ENCODE data around the gene NOBOX. TPM values are rescaled to one million over a fixed set of nuclear protein-coding genes. Genes with fewer than 3 reads are reported as not detected.
A peak's percentile ranks its signal among the peaks of the same experiment; 100 is the strongest.

NOBOX gene
- total RNA-seq, 2 experiments from 2014 or later: not detected

GRCh38 chr7:144410441-144410840 is 6.9 kb upstream of the NOBOX start:
- CTCF ChIA-PET: interaction anchor here (1.6 kb wide), 1 partner anchor 18 kb away, joined by 4 read pairs; no protein-coding TSS in a partner anchor
- DNase-seq (no peak), ATAC-seq (no peak)
- Mint-ChIP-seq H3K4me1 (ENCODE audit: low read depth) (no peaks in the 10 kb centered on the region), H3K4me3 (no peak overlapping the region), H3K9me3 (ENCODE audit: insufficient read depth) (no peaks in the 10 kb centered on the region), H3K36me3 (ENCODE audit: low read depth) (no peaks in the 10 kb centered on the region), H3K27ac (no peak overlapping the region), H3K27me3 (ENCODE audit: low read depth) (peaks cover 26% of the 10 kb centered on the region)
- POLR2A ChIA-PET: no interaction called here

GRCh38 chr7:144408121-144408520 is 4.6 kb upstream of the NOBOX start:
- POLR2A ChIA-PET: no interaction called here
- no peaks in the 10 kb centered on the region for H3K9me3 Mint-ChIP-seq (ENCODE audit: insufficient read depth)
- H3K27me3 Mint-ChIP-seq (ENCODE audit: low read depth): peaks cover 16% of the 10 kb centered on the region
- H3K4me3 Mint-ChIP-seq: no peak overlapping the region
- H3K27ac Mint-ChIP-seq: no peak overlapping the region
- CTCF ChIA-PET: no interaction called here
- no peaks in the 10 kb centered on the region for H3K4me1 Mint-ChIP-seq (ENCODE audit: low read depth)
- H3K36me3 Mint-ChIP-seq (ENCODE audit: low read depth): no peaks in the 10 kb centered on the region
- DNase-seq (no peak), ATAC-seq (no peak)

DNA sequence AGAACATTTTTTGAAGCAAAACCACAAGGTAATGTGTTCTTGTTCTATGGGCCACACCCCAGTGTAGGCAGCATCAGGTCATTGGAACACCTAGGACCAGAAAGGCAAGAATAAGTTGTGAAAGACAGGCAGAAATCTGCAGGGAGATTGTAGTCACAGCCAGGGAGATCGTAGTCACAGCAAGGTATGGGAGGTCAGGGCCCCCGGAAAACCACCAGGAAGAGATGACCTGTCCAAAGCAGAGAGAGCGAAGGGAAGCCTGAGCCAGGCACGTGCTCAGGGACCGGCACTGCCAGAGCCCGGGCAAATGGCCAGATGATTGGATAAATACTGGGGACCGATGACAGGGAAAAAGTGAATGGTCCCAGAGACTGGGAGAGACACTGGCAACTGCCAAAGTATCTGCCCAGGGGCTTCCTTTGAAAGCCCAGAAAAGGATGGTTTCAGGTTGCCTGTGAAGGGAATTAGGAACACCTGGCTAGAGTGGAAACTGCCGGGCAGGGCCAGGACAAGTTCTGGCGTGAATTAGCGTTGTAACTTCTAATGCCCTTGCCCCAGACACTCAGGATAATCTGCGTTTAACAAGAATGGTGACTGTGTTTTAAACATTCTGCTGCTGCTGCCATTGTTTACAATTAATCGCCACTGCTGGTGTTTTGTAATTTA is 3.9 kb upstream of the NOBOX start:
- peaks cover 16% of the 10 kb centered on the region for H3K27me3 Mint-ChIP-seq (ENCODE audit: low read depth)
- no peak overlapping the region for H3K27ac Mint-ChIP-seq
- CTCF ChIA-PET: no interaction called here
- ATAC-seq (no peak), DNase-seq (no peak)
- POLR2A ChIA-PET: no interaction called here
- no peaks in the 10 kb centered on the region for H3K4me1 Mint-ChIP-seq (ENCODE audit: low read depth)
- H3K9me3 Mint-ChIP-seq (ENCODE audit: insufficient read depth): no peaks in the 10 kb centered on the region
- no peak overlapping the region for H3K4me3 Mint-ChIP-seq
- H3K36me3 Mint-ChIP-seq (ENCODE audit: low read depth): no peaks in the 10 kb centered on the region

GRCh38 chr7:144404946-144405345 is 1.5 kb upstream of the NOBOX start:
- no peaks in the 10 kb centered on the region for H3K4me1 Mint-ChIP-seq (ENCODE audit: low read depth)
- no peaks in the 10 kb centered on the region for H3K36me3 Mint-ChIP-seq (ENCODE audit: low read depth)
- peaks cover 10% of the 10 kb centered on the region for H3K27me3 Mint-ChIP-seq (ENCODE audit: low read depth)
- no peak overlapping the region for H3K27ac Mint-ChIP-seq
- ChIA-PET CTCF (no interaction called here), POLR2A (no interaction called here)
- H3K4me3 Mint-ChIP-seq: no peak overlapping the region
- no peaks in the 10 kb centered on the region for H3K9me3 Mint-ChIP-seq (ENCODE audit: insufficient read depth)
- no peak for ATAC-seq
- DNase-seq: no peak

DNA sequence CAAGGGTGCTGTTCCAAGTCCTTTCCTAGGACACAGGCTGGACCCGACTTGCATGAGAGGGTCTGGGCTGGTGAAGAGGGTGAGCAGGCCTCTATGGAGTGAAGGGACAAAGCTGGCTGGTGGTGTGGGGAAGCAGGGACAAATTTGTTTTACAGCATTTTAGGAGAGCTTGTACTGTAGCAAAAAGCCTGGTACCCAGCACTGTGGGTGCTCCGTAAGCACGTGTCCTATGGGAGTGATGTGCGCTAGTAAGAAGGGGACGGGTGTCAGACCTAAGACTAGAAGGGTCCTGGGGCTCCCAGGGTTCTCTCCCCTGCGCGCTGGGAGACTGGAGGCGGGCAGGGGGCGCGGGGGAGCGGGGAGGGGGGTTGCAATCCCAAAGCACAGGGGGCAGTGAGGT is 391 bp downstream of the NOBOX start:
- H3K27ac Mint-ChIP-seq: no peak overlapping the region
- ATAC-seq (no peak), DNase-seq (no peak)
- H3K4me3 Mint-ChIP-seq: no peak overlapping the region
- POLR2A ChIA-PET: no interaction called here
- no peaks in the 10 kb centered on the region for H3K4me1 Mint-ChIP-seq (ENCODE audit: low read depth)
- H3K36me3 Mint-ChIP-seq (ENCODE audit: low read depth): no peaks in the 10 kb centered on the region
- CTCF ChIA-PET: no interaction called here
- peaks cover 6% of the 10 kb centered on the region for H3K27me3 Mint-ChIP-seq (ENCODE audit: low read depth)
- no peaks in the 10 kb centered on the region for H3K9me3 Mint-ChIP-seq (ENCODE audit: insufficient read depth)

- POLR2A ChIA-PET: no interaction called here
- CTCF ChIA-PET: no interaction called here
- H3K27ac Mint-ChIP-seq: no peak overlapping the region
Observed at GRCh38 chr7:144401490-144401889, 2.0 kb downstream of the NOBOX start.

GRCh38 chr7:144399946-144400345 is 3.5 kb downstream of the NOBOX start:
- ATAC-seq: no peak
- DNase-seq: no peak
- Mint-ChIP-seq H3K9me3 (ENCODE audit: insufficient read depth) (no peaks in the 10 kb centered on the region), H3K27me3 (ENCODE audit: low read depth) (peaks cover 4% of the 10 kb centered on the region), H3K36me3 (ENCODE audit: low read depth) (no peaks in the 10 kb centered on the region), H3K4me1 (ENCODE audit: low read depth) (no peaks in the 10 kb centered on the region), H3K4me3 (no peak overlapping the region), H3K27ac (no peak overlapping the region)
- CTCF ChIA-PET: no interaction called here
- POLR2A ChIA-PET: no interaction called here

More at GRCh38 chr7:144401490-144401889, 2.0 kb downstream of the NOBOX start:
- H3K4me1 Mint-ChIP-seq (ENCODE audit: low read depth): no peaks in the 10 kb centered on the region
- peaks cover under 1% of the 10 kb centered on the region for H3K27me3 Mint-ChIP-seq (ENCODE audit: low read depth)
- DNase-seq (no peak), ATAC-seq (no peak)
- H3K36me3 Mint-ChIP-seq (ENCODE audit: low read depth): no peaks in the 10 kb centered on the region
- H3K4me3 Mint-ChIP-seq: no peak overlapping the region
- no peaks in the 10 kb centered on the region for H3K9me3 Mint-ChIP-seq (ENCODE audit: insufficient read depth)

DNA sequence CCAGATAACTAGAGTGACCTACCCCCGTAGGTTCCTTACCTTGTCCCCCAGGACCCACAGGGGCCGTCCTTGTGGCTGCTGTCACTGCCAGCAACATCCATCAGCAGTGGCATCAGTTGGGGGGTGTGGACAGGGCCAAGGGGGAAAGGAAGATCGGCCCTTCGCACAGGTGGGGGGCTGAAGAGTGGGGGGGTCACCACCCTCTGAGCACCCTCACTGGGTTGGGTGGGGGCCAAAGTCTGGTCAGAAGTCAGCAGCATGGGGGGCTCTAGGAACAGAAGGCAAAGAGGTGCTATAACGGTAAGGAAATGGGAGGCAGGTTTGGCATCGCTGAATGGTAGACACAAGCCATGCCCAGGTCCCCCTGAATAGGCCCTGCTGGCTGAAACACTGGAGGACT is 4.6 kb downstream of the NOBOX start:
- Mint-ChIP-seq H3K36me3 (ENCODE audit: low read depth) (no peaks in the 10 kb centered on the region), H3K27me3 (ENCODE audit: low read depth) (peaks cover 8% of the 10 kb centered on the region), H3K27ac (no peak overlapping the region), H3K9me3 (ENCODE audit: insufficient read depth) (no peaks in the 10 kb centered on the region), H3K4me3 (no peak overlapping the region), H3K4me1 (ENCODE audit: low read depth) (no peaks in the 10 kb centered on the region)
- DNase-seq (no peak), ATAC-seq (no peak)
- POLR2A ChIA-PET: no interaction called here
- CTCF ChIA-PET: no interaction called here

GRCh38 chr7:144398291-144398690 is 5.2 kb downstream of the NOBOX start:
- Mint-ChIP-seq H3K36me3 (ENCODE audit: low read depth) (no peaks in the 10 kb centered on the region), H3K4me1 (ENCODE audit: low read depth) (no peaks in the 10 kb centered on the region), H3K4me3 (no peak overlapping the region), H3K27ac (no peak overlapping the region), H3K9me3 (ENCODE audit: insufficient read depth) (no peaks in the 10 kb centered on the region), H3K27me3 (ENCODE audit: low read depth) (peaks cover 8% of the 10 kb centered on the region)
- POLR2A ChIA-PET: no interaction called here
- ATAC-seq: no peak
- DNase-seq: no peak
- CTCF ChIA-PET: no interaction called here

- no peaks in the 10 kb centered on the region for H3K4me1 Mint-ChIP-seq (ENCODE audit: low read depth)
Observed at GRCh38 chr7:144397086-144397485, 6.4 kb downstream of the NOBOX start.

DNA sequence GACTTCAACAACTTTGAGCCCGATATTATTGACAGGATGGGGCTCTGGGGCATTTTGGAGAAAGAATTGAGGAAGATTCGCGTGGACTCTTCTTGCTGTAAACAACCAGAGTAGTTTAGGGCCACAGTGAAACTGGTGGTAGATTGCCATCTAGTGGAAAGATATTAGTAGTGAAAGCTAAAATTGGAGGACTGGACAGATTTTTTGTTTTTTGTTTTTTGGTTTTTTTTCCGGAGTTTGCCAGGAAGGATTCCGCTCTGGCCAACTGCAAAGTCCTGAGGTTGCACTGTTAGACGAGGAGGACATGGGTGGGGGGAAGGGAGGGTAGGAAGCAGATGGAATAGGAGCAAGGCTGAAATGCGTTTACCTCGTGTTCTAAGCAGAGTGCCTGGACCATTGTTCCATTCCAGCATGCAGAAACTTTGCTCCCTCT is 11.7 kb downstream of the NOBOX start:
- ChIA-PET CTCF (interaction anchor here (1.1 to 2.2 kb wide), 6 partner anchors 9 to 264 kb away, joined by 4 to 19 read pairs (median 6); no protein-coding TSS in a partner anchor), POLR2A (no interaction called here)
- DNase-seq: peak; percentile 49
- Mint-ChIP-seq H3K27me3 (ENCODE audit: low read depth) (peaks cover 8% of the 10 kb centered on the region), H3K9me3 (ENCODE audit: insufficient read depth) (no peaks in the 10 kb centered on the region), H3K4me1 (ENCODE audit: low read depth) (peaks cover 4% of the 10 kb centered on the region), H3K4me3 (peak overlapping the region; percentile 34), H3K27ac (no peak overlapping the region), H3K36me3 (ENCODE audit: low read depth) (no peaks in the 10 kb centered on the region)
- ATAC-seq: peak; percentile 74

More at GRCh38 chr7:144397086-144397485, 6.4 kb downstream of the NOBOX start:
- H3K4me3 Mint-ChIP-seq: no peak overlapping the region
- no peak overlapping the region for H3K27ac Mint-ChIP-seq
- no peaks in the 10 kb centered on the region for H3K36me3 Mint-ChIP-seq (ENCODE audit: low read depth)
- ATAC-seq (no peak), DNase-seq (no peak)
- no peaks in the 10 kb centered on the region for H3K9me3 Mint-ChIP-seq (ENCODE audit: insufficient read depth)
- H3K27me3 Mint-ChIP-seq (ENCODE audit: low read depth): peaks cover 8% of the 10 kb centered on the region
- ChIA-PET POLR2A (no interaction called here), CTCF (interaction anchor here (1.8 kb wide), 1 partner anchor 40 kb away, joined by 4 read pairs; no protein-coding TSS in a partner anchor)

GRCh38 chr7:144391014-144391413 is 12.5 kb downstream of the NOBOX start:
- no peak overlapping the region for H3K4me3 Mint-ChIP-seq
- ChIA-PET CTCF (interaction anchor here (1.5 to 2.2 kb wide), 3 partner anchors 8 to 46 kb away, joined by 7 to 19 read pairs (median 11); no protein-coding TSS in a partner anchor), POLR2A (no interaction called here)
- peaks cover 4% of the 10 kb centered on the region for H3K4me1 Mint-ChIP-seq (ENCODE audit: low read depth)
- no peak for ATAC-seq
- no peak for DNase-seq
- no peaks in the 10 kb centered on the region for H3K36me3 Mint-ChIP-seq (ENCODE audit: low read depth)
- no peaks in the 10 kb centered on the region for H3K9me3 Mint-ChIP-seq (ENCODE audit: insufficient read depth)
- H3K27me3 Mint-ChIP-seq (ENCODE audit: low read depth): peaks cover 8% of the 10 kb centered on the region
- no peak overlapping the region for H3K27ac Mint-ChIP-seq

GRCh38 chr7:144390481-144390880 is 13.0 kb downstream of the NOBOX start:
- Mint-ChIP-seq H3K4me3 (no peak overlapping the region), H3K9me3 (ENCODE audit: insufficient read depth) (no peaks in the 10 kb centered on the region), H3K36me3 (ENCODE audit: low read depth) (no peaks in the 10 kb centered on the region), H3K4me1 (ENCODE audit: low read depth) (peaks cover 4% of the 10 kb centered on the region), H3K27me3 (ENCODE audit: low read depth) (peaks cover 6% of the 10 kb centered on the region), H3K27ac (no peak overlapping the region)
- DNase-seq (no peak), ATAC-seq (no peak)
- ChIA-PET CTCF (interaction anchor here (1.9 to 2.2 kb wide), 2 partner anchors 8 to 11 kb away, joined by 11 to 19 read pairs; no protein-coding TSS in a partner anchor), POLR2A (no interaction called here)
